ENCODE measurements around the gene TBC1D9B.

DNA sequence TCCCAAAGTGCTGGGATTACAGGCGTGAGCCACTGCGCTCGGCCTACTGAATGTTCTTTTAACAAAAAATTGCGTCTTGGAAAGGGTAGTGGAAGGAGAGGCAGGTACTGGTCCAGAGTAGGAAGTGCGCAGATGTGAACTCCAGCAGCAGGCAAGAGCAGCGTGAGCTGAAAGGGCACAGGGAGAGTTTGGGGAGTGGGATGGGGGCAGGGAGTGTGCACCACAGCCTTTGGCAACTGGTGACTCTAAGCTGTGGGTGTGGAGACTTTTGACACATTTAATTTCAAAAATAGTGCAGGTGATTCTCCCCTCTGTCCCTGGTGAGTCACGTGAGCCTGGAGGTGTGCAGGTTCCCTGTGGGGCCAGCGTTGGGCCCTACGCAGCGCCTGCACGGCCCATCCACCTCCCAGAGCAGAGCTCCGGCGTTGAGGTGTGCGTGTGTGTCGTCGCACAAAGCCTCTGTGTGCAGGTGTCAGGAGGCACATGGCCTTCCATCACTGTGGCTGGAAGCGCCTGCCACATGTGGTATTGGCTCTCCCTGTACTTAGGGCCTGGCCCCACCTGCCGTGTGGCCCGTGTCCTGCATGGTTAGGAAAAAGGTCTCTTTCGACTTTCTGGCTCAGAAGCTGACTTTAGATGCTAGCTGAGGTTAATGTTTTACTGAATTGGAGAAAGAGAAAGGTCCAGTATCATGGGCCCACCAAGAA lies 75.5 kb downstream of the TBC1D9B start:
- TF ChIP-seq, protein P1, sequence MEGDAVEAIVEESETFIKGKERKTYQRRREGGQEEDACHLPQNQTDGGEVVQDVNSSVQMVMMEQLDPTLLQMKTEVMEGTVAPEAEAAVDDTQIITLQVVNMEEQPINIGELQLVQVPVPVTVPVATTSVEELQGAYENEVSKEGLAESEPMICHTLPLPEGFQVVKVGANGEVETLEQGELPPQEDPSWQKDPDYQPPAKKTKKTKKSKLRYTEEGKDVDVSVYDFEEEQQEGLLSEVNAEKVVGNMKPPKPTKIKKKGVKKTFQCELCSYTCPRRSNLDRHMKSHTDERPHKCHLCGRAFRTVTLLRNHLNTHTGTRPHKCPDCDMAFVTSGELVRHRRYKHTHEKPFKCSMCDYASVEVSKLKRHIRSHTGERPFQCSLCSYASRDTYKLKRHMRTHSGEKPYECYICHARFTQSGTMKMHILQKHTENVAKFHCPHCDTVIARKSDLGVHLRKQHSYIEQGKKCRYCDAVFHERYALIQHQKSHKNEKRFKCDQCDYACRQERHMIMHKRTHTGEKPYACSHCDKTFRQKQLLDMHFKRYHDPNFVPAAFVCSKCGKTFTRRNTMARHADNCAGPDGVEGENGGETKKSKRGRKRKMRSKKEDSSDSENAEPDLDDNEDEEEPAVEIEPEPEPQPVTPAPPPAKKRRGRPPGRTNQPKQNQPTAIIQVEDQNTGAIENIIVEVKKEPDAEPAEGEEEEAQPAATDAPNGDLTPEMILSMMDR (IDR thresholded peaks at IDR 0.05 in 4 of 5, conservative IDR thresholded peaks at IDR 0.05 in 1 of 5), result no peak
- no peak for TF ChIP-seq POLR2A (IDR thresholded peaks at IDR 0.05)

All from gastrocnemius medialis (tissue), 4 donors.